GM12878 (cell line): Measurements from ENCODE around the gene P2RX2. TPM values are rescaled to one million over a fixed set of nuclear protein-coding genes. Genes with fewer than 3 reads are reported as not detected.

Source experiments
- ATAC-seq: fragments of 200-7000 bp; cut with Tn5 transposase; 3 replicates; pipeline ENCODE4 v1.9.1; 2020; ENCODE audit warnings: mild to moderate bottlenecking, moderate library complexity
- BruUV-seq: library from RNA; stranded (reverse); fragments of 400-500 nt; replicated peaks from 2 replicates; lab custom pipeline; 2021; lab: Mats Ljungman, UMichigan
- CTCF ChIA-PET: fragments of 300-600 bp; sonication (Branson Sonifier 250); formaldehyde crosslinking; extraction: SDS; loops from one replicate; lab custom pipeline; 2021; ENCODE audit warnings: inconsistent platforms; lab: Yijun Ruan, JAX
- POLR2A ChIA-PET: fragments of 350-600 bp; formaldehyde crosslinking; extraction: SDS; loops from one replicate; lab custom pipeline; 2021; ENCODE audit warnings: inconsistent platforms; lab: Charles Lee
- RAD21 ChIA-PET: fragments of 300-600 bp; sonication (Branson Sonifier 250); formaldehyde crosslinking; loops from one replicate; lab custom pipeline; 2023; ENCODE audit warnings: antibody characterized with exemption; ENCODE audit not compliant: unreplicated experiment; lab: Charles Lee
- SMC1A ChIA-PET: fragments of 300-600 bp; sonication (Branson Sonifier 250); formaldehyde crosslinking; loops from one replicate; lab custom pipeline; 2023; ENCODE audit not compliant: unreplicated experiment, uncharacterized antibody; lab: Charles Lee
- DNase-seq: peaks from one replicate; pipeline ENCODE4 v3.0.0-alpha.2; 2011; ENCODE audit warnings: low read depth, low spot score
- FAIRE-seq: peaks from 3 replicates; lab custom pipeline; 2011; peaks lifted over from hg19 to GRCh38; lab: Jason Lieb, UNC
- H2AFZ ChIP-seq: 2 replicates; pipeline ENCODE4 v1.6.0; 2011; ENCODE audit warnings: low read depth, low read length, control low read depth; ENCODE audit not compliant: control insufficient read depth
- H3K27ac ChIP-seq: 2 replicates; pipeline ENCODE4 v1.5.1; 2011; ENCODE audit warnings: control low read depth; ENCODE audit not compliant: control insufficient read depth, insufficient read depth
- H3K27me3 ChIP-seq, 2 experiments: replicated peaks in 1 of 2; 2 replicates each; pipeline versions ENCODE4 v1.6.0 to v1.6.1; 2011; ENCODE audit warnings: low read length in 1 of 2; ENCODE audit not compliant: control insufficient read depth in 2 of 2, insufficient read depth in 2 of 2
- H3K36me3 ChIP-seq, 2 experiments: 2 replicates each; pipeline ENCODE4 v1.5.1; 2011; ENCODE audit warnings: low read length in 1 of 2; ENCODE audit not compliant: control insufficient read depth in 2 of 2, insufficient read depth in 2 of 2
- H3K4me1 ChIP-seq: 2 replicates; pipeline ENCODE4 v1.6.1; 2011; ENCODE audit warnings: mild to moderate bottlenecking, low read length, moderate library complexity, mixed read lengths; ENCODE audit not compliant: control insufficient read depth, insufficient read depth
- H3K4me2 ChIP-seq: 2 replicates; pipeline ENCODE4 v1.6.0; 2011; ENCODE audit warnings: control low read depth; ENCODE audit not compliant: control insufficient read depth, insufficient read depth
- H3K4me3 ChIP-seq: fragments of 200-600 bp; sonication (generic); 2 replicates; pipeline ENCODE4 v1.5.1; 2016
- H3K79me2 ChIP-seq: 2 replicates; pipeline ENCODE4 v1.6.0; 2011; ENCODE audit warnings: low read length; ENCODE audit not compliant: control insufficient read depth, insufficient read depth
- H3K9ac ChIP-seq: 2 replicates; pipeline ENCODE4 v1.8.0; 2011; ENCODE audit warnings: low read length, control low read depth, mixed read lengths; ENCODE audit not compliant: control insufficient read depth, insufficient read depth
- H3K9me3 ChIP-seq: replicated peaks from 3 replicates; pipeline ENCODE4 v1.5.1; 2011; ENCODE audit warnings: mild to moderate bottlenecking, low read length; ENCODE audit not compliant: control insufficient read depth, insufficient read depth
- H4K20me1 ChIP-seq: 2 replicates; pipeline ENCODE4 v1.6.0; 2011; ENCODE audit not compliant: control insufficient read depth, insufficient read depth
- BMI1 ChIP-seq: fragments of 450-650 bp; IDR thresholded peaks from 2 replicates; pipeline ENCODE4 v1.6.1; 2016; ENCODE audit warnings: mild to moderate bottlenecking, moderate library complexity, borderline replicate concordance
- REST ChIP-seq: IDR thresholded peaks from 2 replicates; pipeline ENCODE4 v1.6.1; 2012; ENCODE audit warnings: mild to moderate bottlenecking, low read depth, low read length
- STAT3 ChIP-seq: IDR thresholded peaks from 2 replicates; pipeline ENCODE4 v1.6.1; 2011; ENCODE audit warnings: low read depth, low read length, improper control_type of control experiment
- ZNF217 ChIP-seq: fragments of 450-650 bp; IDR thresholded peaks from 2 replicates; pipeline ENCODE4 v1.6.1; 2017; ENCODE audit warnings: antibody characterized with exemption, mild to moderate bottlenecking
- ZNF24 ChIP-seq: fragments of 450-650 bp; IDR thresholded peaks from 2 replicates; pipeline ENCODE4 v1.6.1; 2017; ENCODE audit warnings: antibody characterized with exemption, mild to moderate bottlenecking
- WGBS: methylation state at CpG from one replicate; pipeline ENCODE4 v1.1.6; 2016; ENCODE audit warnings: low lambda C conversion rate; ENCODE audit not compliant: insufficient replicate concordance, insufficient coverage; ENCODE audit errors: missing lambda C conversion rate; 5-methylcytosine and 5-hydroxymethylcytosine counted together
- in situ Hi-C: fragments of 300-500 bp; cut with MboI; formaldehyde crosslinking; loops from 9 replicates; pipeline ENCODE4 v1.14.3; 2018; ENCODE audit warnings: mixed read lengths
- intact Hi-C: fragments of 100-400 bp; cut with micrococcal nuclease; formaldehyde crosslinking; loops from one replicate; pipeline ENCODE4 v1.14.2; 2022; ENCODE audit not compliant: unreplicated experiment
- polyA plus RNA-seq, 11 experiments: library from polyadenylated mRNA; depleted of rRNA in 4 of 11; unstranded in 6 of 11; stranded (reverse) in 5 of 11; fragments of >200 nt; fragmentation: Nextera tagmentation in 4 of 11; fragmentation: Illumina TruSeq in 1 of 11; extraction: Ambion mirVana in 4 of 11; extraction: Trizol in 1 of 11; gene quantifications; 1 replicate in 1 of 11; 2 replicates in 10 of 11; pipeline versions ENCODE4 v1.2.1 to v1.2.3, GENCODE V29; 2011 to 2016; ENCODE audit warnings: inconsistent platforms in 2 of 11, missing spikeins in 2 of 11, low read depth in 1 of 11
- total RNA-seq, 4 experiments: library from RNA; depleted of rRNA in 3 of 4; stranded (reverse); fragments of >200 nt in 3 of 4; fragmentation: Illumina TruSeq in 1 of 4; extraction: Trizol in 1 of 4; gene quantifications; 2 replicates each; pipeline versions ENCODE4 v1.2.1 to v1.2.3, GENCODE V29; 2013 to 2021
- TF ChIP-seq, protein P1 (sequence below): fragments of 150-350 bp; IDR thresholded peaks from 2 replicates; pipeline ENCODE4 v1.6.1; 2016; ENCODE audit warnings: low read depth, low read length
- TF ChIP-seq, protein P2 (sequence below): IDR thresholded peaks from 2 replicates; pipeline ENCODE4 v1.6.1; 2012; ENCODE audit warnings: improper control_type of control experiment, low read depth, low read length; ENCODE audit not compliant: insufficient replicate concordance
- TF ChIP-seq, protein P3 (sequence below): fragments of 450-650 bp; IDR thresholded peaks from 2 replicates; pipeline ENCODE4 v1.6.1; 2018; ENCODE audit warnings: mild to moderate bottlenecking, low read depth, moderate library complexity; ENCODE audit not compliant: partially characterized antibody

The P2RX2 gene
- total and polyA plus RNA-seq, 10 of the 15 experiments (the other 5 are each of a cell fraction or from before 2014, with no cell fraction given), result not detected

- intact Hi-C loops, result no loop called here
- ChIA-PET CTCF (no interaction called here), RAD21 (no interaction called here), POLR2A (no interaction called here), SMC1A (no interaction called here)
- no peaks in the 10 kb centered on the region for H3K27me3 ChIP-seq
- FAIRE-seq (no peak), ATAC-seq (no peak), DNase-seq (no peak)
- H3K27ac ChIP-seq, result no peak overlapping the region
- H3K36me3 ChIP-seq, result no peaks in the 10 kb centered on the region
- in situ Hi-C loops, result no loop called here
- H3K4me3 ChIP-seq, result no peak overlapping the region
- no peaks in the 10 kb centered on the region for H3K79me2 ChIP-seq
- no peak overlapping the region for H2AFZ ChIP-seq
- no TSS peak for BruUV-seq
- no peaks in the 10 kb centered on the region for H4K20me1 ChIP-seq
- no peaks in the 10 kb centered on the region for H3K9me3 ChIP-seq
- no peak overlapping the region for H3K9ac ChIP-seq
- no peaks in the 10 kb centered on the region for H3K4me1 ChIP-seq
- WGBS, result 80% methylated on average over 19 of the region's 21 CpGs
- H3K4me2 ChIP-seq, result no peak overlapping the region
- TF ChIP-seq ZNF217 (no peak), REST (no peak), ZNF24 (no peak), BMI1 (no peak), STAT3 (no peak)
- TF ChIP-seq, protein P1, sequence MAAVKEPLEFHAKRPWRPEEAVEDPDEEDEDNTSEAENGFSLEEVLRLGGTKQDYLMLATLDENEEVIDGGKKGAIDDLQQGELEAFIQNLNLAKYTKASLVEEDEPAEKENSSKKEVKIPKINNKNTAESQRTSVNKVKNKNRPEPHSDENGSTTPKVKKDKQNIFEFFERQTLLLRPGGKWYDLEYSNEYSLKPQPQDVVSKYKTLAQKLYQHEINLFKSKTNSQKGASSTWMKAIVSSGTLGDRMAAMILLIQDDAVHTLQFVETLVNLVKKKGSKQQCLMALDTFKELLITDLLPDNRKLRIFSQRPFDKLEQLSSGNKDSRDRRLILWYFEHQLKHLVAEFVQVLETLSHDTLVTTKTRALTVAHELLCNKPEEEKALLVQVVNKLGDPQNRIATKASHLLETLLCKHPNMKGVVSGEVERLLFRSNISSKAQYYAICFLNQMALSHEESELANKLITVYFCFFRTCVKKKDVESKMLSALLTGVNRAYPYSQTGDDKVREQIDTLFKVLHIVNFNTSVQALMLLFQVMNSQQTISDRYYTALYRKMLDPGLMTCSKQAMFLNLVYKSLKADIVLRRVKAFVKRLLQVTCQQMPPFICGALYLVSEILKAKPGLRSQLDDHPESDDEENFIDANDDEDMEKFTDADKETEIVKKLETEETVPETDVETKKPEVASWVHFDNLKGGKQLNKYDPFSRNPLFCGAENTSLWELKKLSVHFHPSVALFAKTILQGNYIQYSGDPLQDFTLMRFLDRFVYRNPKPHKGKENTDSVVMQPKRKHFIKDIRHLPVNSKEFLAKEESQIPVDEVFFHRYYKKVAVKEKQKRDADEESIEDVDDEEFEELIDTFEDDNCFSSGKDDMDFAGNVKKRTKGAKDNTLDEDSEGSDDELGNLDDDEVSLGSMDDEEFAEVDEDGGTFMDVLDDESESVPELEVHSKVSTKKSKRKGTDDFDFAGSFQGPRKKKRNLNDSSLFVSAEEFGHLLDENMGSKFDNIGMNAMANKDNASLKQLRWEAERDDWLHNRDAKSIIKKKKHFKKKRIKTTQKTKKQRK, result no peak
- TF ChIP-seq, protein P2, sequence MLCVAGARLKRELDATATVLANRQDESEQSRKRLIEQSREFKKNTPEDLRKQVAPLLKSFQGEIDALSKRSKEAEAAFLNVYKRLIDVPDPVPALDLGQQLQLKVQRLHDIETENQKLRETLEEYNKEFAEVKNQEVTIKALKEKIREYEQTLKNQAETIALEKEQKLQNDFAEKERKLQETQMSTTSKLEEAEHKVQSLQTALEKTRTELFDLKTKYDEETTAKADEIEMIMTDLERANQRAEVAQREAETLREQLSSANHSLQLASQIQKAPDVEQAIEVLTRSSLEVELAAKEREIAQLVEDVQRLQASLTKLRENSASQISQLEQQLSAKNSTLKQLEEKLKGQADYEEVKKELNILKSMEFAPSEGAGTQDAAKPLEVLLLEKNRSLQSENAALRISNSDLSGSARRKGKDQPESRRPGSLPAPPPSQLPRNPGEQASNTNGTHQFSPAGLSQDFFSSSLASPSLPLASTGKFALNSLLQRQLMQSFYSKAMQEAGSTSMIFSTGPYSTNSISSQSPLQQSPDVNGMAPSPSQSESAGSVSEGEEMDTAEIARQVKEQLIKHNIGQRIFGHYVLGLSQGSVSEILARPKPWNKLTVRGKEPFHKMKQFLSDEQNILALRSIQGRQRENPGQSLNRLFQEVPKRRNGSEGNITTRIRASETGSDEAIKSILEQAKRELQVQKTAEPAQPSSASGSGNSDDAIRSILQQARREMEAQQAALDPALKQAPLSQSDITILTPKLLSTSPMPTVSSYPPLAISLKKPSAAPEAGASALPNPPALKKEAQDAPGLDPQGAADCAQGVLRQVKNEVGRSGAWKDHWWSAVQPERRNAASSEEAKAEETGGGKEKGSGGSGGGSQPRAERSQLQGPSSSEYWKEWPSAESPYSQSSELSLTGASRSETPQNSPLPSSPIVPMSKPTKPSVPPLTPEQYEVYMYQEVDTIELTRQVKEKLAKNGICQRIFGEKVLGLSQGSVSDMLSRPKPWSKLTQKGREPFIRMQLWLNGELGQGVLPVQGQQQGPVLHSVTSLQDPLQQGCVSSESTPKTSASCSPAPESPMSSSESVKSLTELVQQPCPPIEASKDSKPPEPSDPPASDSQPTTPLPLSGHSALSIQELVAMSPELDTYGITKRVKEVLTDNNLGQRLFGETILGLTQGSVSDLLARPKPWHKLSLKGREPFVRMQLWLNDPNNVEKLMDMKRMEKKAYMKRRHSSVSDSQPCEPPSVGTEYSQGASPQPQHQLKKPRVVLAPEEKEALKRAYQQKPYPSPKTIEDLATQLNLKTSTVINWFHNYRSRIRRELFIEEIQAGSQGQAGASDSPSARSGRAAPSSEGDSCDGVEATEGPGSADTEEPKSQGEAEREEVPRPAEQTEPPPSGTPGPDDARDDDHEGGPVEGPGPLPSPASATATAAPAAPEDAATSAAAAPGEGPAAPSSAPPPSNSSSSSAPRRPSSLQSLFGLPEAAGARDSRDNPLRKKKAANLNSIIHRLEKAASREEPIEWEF, result no peak
- TF ChIP-seq, protein P3, sequence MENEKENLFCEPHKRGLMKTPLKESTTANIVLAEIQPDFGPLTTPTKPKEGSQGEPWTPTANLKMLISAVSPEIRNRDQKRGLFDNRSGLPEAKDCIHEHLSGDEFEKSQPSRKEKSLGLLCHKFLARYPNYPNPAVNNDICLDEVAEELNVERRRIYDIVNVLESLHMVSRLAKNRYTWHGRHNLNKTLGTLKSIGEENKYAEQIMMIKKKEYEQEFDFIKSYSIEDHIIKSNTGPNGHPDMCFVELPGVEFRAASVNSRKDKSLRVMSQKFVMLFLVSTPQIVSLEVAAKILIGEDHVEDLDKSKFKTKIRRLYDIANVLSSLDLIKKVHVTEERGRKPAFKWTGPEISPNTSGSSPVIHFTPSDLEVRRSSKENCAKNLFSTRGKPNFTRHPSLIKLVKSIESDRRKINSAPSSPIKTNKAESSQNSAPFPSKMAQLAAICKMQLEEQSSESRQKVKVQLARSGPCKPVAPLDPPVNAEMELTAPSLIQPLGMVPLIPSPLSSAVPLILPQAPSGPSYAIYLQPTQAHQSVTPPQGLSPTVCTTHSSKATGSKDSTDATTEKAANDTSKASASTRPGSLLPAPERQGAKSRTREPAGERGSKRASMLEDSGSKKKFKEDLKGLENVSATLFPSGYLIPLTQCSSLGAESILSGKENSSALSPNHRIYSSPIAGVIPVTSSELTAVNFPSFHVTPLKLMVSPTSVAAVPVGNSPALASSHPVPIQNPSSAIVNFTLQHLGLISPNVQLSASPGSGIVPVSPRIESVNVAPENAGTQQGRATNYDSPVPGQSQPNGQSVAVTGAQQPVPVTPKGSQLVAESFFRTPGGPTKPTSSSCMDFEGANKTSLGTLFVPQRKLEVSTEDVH, result no peak
Measured at GRCh38 chr12:132593071-132593470, 25.5 kb upstream of the P2RX2 start.
